Raji (cell line): ENCODE measurements around the gene PNISR.

Experiments used
- POLR2A ChIP-seq: IDR thresholded peaks from 2 replicates; pipeline ENCODE4 v1.6.1; 2011; ENCODE audit warnings: low read depth, low read length, control low read depth; ENCODE audit not compliant: insufficient read depth

PNISR gene

GRCh38 chr6:99416892-99417767, 8.0 kb downstream of the PNISR start:
- TF ChIP-seq POLR2A: no peak

GRCh38 chr6:99416226-99416625, 8.9 kb downstream of the PNISR start:
- TF ChIP-seq POLR2A: no peak

DNA sequence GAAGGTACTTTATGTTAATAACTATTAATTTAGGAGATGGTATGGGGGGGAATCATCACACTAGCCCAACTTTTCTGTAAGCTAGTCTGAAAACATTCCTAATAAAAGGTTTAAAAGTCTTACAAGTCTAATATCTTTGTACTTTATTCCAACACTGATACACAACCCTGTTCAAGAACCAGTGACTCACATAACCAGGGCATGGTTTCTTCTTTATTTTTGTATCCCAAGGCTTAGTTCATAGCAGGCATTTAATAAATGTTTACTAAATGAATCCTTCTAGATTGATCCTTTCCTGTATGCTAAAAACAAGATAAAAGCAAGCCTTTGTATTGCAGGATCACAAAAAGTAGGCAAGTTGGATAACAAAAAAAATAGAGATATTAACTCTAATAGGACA, 9.7 kb downstream of the PNISR start:
- no peak for TF ChIP-seq POLR2A

GRCh38 chr6:99412065-99412464, 13.0 kb downstream of the PNISR start:
- TF ChIP-seq POLR2A: no peak

DNA sequence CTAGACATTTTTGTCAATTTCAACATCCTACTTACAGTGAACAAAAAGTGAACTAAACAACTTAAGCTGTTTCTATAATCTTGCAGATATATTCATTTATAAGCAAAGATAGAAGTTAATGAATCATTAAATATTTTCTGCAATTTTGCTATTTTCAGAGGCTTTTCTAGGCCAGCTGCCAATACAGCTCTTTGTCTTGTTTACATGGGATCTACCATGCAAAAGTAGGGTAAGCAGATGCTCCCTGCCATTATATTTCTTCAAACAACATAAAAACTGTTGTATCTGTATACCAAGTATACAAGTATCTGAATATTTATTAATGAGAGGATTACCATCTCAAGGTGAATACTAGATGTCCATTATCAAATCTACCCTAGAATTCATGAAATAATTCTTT, 15.4 kb downstream of the PNISR start:
- TF ChIP-seq POLR2A: no peak

DNA sequence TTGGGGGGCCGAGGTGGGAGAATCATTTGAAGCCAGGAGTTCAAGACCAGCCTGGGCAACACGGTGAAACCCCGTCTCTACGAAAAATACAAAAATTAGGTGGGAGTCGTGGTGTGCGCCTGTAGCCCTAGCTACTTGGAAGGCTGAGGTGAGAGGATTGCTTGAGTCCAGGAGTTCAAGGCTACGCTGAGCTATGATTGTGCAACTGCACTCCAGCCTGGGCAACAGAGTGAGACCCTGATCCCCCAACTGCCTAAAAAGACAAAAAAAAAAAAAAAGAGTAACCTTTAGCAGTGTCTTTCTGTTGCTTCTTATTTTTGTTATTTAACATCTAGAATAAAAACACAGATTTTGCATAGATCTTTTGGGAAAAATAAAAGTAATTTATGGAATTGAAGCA, 18.0 kb downstream of the PNISR start:
- TF ChIP-seq POLR2A: no peak

- no peak for TF ChIP-seq POLR2A
Observed at GRCh38 chr6:99402448-99402847, 22.7 kb downstream of the PNISR start.

DNA sequence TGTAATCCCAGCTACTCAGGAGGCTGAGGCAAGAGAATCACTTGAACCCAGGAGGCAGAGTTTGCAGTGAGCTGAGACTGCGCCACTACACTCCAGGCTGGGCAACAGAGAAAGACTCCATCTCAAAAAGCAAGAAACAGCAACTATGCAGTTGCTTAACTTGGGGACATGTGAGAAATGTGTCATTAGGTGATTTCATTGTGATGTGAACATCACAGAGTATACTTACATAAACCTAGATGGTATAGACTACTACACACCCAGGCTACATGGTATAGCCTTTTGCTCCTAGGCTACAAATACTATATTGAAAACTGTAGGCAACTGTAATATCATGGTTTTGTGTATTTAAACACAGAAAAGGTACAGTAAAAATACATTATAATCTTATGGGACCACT, 27.8 kb downstream of the PNISR start:
- no peak for TF ChIP-seq POLR2A

DNA sequence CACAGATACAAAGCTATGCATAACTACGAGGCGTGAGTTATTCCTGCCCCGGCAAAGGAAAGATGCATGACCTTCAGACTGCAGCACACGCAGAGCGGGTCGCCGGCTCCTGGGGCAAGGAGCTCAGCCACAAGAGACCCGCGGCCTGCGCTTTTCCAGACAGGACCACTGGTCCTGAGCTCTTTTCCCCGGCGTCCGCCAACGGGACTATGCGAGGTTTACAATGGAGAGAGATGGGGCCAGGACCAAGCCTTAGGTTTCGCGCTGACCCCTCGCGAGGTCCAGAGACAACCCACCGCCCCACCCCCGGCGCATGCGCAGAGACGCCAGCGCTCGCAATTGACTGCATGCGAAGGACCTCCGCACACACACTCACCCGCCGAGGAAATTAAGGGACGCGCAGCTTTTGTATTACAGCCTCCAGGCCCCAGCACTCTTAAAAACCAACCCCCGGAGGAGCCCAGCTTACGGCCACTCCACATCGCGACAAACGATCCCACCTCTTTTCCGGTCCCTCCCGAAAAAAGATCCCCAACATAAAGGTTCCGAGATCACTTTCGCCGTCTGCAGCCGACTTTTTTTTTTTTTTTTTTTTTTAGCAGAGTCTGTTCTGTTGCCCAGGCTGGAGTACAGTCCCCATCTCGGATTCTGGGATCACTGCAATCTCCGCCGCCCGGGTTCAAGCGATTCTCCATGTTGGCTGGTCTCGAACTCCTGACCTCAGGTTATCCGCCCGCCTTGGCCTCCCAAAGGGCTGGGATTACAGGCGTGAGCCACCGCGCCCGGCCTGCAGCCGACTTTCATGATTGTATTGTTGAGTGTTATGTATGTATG, 31.2 kb downstream of the PNISR start, which contains the start of gene COQ3:
TSS of gene COQ3 (minus strand) at position 498 of the 834 bp plus-strand sequence. CDS start at position 482, 16 bp downstream.
- TF ChIP-seq POLR2A: peak; percentile 60

- no peak for TF ChIP-seq POLR2A
Observed at GRCh38 chr6:99393366-99393697, 31.8 kb downstream of the PNISR start.

DNA sequence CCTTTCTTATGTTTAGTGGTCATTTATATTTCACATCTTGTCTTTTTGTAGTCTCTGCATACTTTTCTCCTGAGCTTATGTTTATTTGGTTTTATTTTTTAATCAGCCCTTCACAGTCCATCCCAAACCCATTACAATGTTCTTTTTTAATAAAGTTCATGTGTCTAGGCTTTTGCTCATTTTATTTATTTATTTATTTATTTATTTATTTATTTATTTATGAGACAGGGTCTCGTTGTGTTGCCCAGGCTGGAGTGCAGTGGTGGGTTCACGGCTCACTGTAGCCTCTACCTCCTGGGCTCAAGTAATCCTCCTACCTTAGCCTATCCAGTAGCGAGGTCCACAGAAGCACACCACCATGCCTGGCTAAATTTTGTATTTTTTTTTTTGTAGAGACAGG, 34.2 kb downstream of the PNISR start:
- TF ChIP-seq POLR2A: no peak

- no peak for TF ChIP-seq POLR2A
Observed at GRCh38 chr6:99384507-99384906, 40.6 kb downstream of the PNISR start.

DNA sequence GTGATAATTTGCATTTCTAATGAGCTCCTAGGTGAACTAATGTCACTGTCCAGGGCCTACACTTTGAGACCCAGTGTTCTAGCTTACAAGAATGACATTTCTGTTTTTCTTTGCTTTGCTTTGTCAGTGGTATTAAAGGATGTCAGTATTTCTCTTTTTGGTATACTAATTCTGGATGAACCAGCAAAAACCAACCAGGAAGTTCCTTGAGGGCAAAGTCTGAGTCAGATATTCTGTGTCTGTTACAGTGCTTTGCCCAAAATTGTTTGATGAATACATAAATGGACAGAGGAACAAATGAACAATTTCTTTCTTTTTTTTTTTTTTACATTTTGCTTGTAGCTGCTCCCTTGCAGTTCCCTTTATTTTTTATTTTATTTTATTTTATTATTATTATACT, 46.5 kb downstream of the PNISR start:
- no peak for TF ChIP-seq POLR2A

DNA sequence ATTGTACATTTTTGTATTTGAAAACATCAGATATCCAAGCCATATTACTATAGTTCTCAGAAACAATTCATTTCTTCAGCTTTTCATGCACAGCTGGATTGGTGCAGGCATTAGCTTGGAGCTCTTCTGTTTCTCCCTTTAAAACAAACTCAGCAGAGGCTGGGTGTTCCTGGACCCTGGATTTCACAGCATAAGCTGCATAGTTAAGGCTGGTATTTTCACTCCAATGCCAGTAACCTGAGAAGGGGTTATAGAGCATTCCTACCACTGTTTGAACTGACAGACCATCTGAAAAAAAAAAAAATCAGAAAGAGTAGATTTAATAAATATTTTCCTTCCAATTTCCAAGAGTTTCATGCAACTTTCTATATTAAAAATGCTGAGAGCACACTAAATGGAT, 55.6 kb downstream of the PNISR start:
- no peak for TF ChIP-seq POLR2A

GRCh38 chr6:99366852-99367251, 58.3 kb downstream of the PNISR start:
- TF ChIP-seq POLR2A: no peak

- no peak for TF ChIP-seq POLR2A
Observed at GRCh38 chr6:99364026-99364425, 61.1 kb downstream of the PNISR start.
